ENCODE measurements around the gene OR10A3.

OR10A3 gene

DNA sequence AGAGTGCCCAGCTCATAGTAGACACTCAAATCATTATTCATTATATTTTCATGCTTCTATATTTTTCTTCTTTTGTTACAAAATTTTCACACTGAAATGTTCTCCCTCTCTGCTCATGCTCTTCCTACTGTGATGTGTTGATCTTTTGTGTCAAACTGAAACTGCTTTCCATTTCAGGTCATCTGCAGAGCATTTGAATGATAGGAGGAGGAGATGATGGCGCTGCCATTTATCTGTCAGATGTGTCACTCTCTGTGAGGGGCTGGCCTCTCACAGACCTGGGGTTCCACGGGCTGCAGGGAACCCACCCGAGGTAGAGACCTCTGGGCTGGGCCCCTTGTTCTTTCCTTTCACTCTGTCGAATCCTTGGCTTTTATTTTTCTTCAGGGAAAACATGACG is 51.5 kb downstream of the OR10A3 start:
- TF ChIP-seq CTCF (IDR thresholded peaks at IDR 0.05; ENCODE audit: control insufficient read depth, extremely low read depth, insufficient read depth), result no peak
- H3K4me3 ChIP-seq (ENCODE audit: low read depth, low read length), result no peak overlapping the region
- DNase-seq (ENCODE audit: low read depth), result no peak

Measured in LNCaP clone FGC (cell line).